Heart left ventricle (tissue), 13 donors: ENCODE data around the gene PPIA.

Experiments used
- POLR2A ChIP-seq, 2 donors: fragments of 450-650 bp; IDR thresholded peaks; one replicate each; pipeline ENCODE4 v1.6.1; 2017; ENCODE audit warnings: antibody characterized with exemption in 2 of 2, mild to moderate bottlenecking in 2 of 2, moderate library complexity in 2 of 2
- TF ChIP-seq, protein P1 (sequence below), 12 donors: fragments of 200-600 bp; sonication (generic) in 4 of 12; IDR thresholded peaks; one replicate each; pipeline versions ENCODE4 v1.5.0 to v1.8.0; 2018 to 2022; ENCODE audit warnings: antibody characterized with exemption in 12 of 12, mild to moderate bottlenecking in 5 of 12
- donor health status: ischemic (EF 13 %, LVEDD 7.1; RV severe dilation, severe dysfunction).
- donor health status: DM: no; HTN: yes; CAD: no.
- donor health status: DM: no; HTN: no; CAD: no.
- donor health status: ischemic (EF 25% LVEDD 6.9; RV normal size, moderate dysfunction).
- donor health status: ischemic (EF 25% LVEDD 5.7; RV mildly dilated, moderate dysfunction).
- donor health status: ischemic (EF 35%, LVEDD 5.7; RV mildly dilated, moderate dysfunction).
- donor health status: nonischemic (EF 11% LVEDD 7.7; RV severe dilation, severe dysfunction).
- donor health status: DM: yes; HTN: yes; CAD: no.
- donor health status: PGD.
- donor health status: ischemic (EF 29% LVEDD 5.4; RV normal size, mild dysfunction).
- donor health status: nonischemic (EF 23%, LVEDD 6.1; RV moderate dilation, normal function).

DNA sequence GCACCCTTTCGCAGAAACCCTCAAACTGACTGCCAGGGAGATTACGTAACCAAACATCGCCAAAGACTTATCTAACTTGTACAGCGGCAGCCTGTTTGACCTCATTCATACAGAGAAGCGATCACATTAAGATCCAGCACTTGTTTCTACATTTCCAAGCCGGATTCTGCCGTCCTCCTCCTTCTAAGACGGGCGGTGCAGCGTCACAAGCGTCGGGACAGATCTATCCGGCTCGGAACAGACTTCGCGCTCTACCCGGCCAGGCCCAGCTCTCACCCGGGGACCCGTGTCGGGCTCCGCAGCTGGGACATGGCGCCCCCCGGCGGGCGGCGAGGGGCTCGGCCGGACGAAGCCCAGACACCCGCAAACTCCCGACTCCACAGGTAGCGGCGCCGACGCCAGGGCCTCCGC lies 51.0 kb downstream of the PPIA start:
- TF ChIP-seq, protein P1, sequence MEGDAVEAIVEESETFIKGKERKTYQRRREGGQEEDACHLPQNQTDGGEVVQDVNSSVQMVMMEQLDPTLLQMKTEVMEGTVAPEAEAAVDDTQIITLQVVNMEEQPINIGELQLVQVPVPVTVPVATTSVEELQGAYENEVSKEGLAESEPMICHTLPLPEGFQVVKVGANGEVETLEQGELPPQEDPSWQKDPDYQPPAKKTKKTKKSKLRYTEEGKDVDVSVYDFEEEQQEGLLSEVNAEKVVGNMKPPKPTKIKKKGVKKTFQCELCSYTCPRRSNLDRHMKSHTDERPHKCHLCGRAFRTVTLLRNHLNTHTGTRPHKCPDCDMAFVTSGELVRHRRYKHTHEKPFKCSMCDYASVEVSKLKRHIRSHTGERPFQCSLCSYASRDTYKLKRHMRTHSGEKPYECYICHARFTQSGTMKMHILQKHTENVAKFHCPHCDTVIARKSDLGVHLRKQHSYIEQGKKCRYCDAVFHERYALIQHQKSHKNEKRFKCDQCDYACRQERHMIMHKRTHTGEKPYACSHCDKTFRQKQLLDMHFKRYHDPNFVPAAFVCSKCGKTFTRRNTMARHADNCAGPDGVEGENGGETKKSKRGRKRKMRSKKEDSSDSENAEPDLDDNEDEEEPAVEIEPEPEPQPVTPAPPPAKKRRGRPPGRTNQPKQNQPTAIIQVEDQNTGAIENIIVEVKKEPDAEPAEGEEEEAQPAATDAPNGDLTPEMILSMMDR (IDR thresholded peaks at IDR 0.05) = peak; percentile 80 to 99 (median 94)
- no peak for TF ChIP-seq POLR2A (IDR thresholded peaks at IDR 0.05)
